Activated CD4-positive, alpha-beta memory T cell treated with anti-CD3 and anti-CD28 coated beads, Interleukin-2, amount 10 ng/mL, durations not matched to agents 7 days and 5 days (primary cell): ENCODE results near the gene CELF4. TPM values are rescaled to one million over a fixed set of nuclear protein-coding genes. Genes with fewer than 3 reads are reported as not detected.

Experiments
- CTCF ChIA-PET: fragments of 350-600 bp; sonication (Branson Sonifier 250); formaldehyde crosslinking; loops from one replicate; lab custom pipeline; 2021; ENCODE audit warnings: antibody characterized with exemption, inconsistent platforms; lab: Charles Lee
- POLR2A ChIA-PET: fragments of 350-600 bp; sonication (Branson Sonifier 250); formaldehyde crosslinking; loops from one replicate; lab custom pipeline; 2021; ENCODE audit warnings: antibody characterized with exemption; lab: Charles Lee
- DNase-seq: peaks from one replicate; pipeline ENCODE4 v3.0.0-alpha.2; 2020
- H3K27ac Mint-ChIP-seq: one replicate; pipeline ENCODE4 v1.8.0; 2021; ENCODE audit warnings: mild to moderate bottlenecking, mixed read lengths
- H3K27me3 Mint-ChIP-seq: one replicate; pipeline ENCODE4 v1.8.0; 2021; ENCODE audit warnings: mixed read lengths
- H3K36me3 Mint-ChIP-seq: one replicate; pipeline ENCODE4 v1.8.0; 2021; ENCODE audit warnings: low read depth, mixed read lengths
- H3K4me1 Mint-ChIP-seq: one replicate; pipeline ENCODE4 v1.8.0; 2021; ENCODE audit warnings: mixed read lengths
- H3K4me3 Mint-ChIP-seq: one replicate; pipeline ENCODE4 v1.8.0; 2021; ENCODE audit warnings: mild to moderate bottlenecking, mixed read lengths
- H3K9me3 Mint-ChIP-seq: one replicate; pipeline ENCODE4 v1.8.0; 2021; ENCODE audit warnings: mixed read lengths
- total RNA-seq, 2 experiments: library from RNA; stranded (reverse); gene quantifications; one replicate each; pipeline ENCODE4 v1.2.3, GENCODE V29; 2021

Gene CELF4
- total RNA-seq, 2 experiments from 2014 or later: not detected

DNA sequence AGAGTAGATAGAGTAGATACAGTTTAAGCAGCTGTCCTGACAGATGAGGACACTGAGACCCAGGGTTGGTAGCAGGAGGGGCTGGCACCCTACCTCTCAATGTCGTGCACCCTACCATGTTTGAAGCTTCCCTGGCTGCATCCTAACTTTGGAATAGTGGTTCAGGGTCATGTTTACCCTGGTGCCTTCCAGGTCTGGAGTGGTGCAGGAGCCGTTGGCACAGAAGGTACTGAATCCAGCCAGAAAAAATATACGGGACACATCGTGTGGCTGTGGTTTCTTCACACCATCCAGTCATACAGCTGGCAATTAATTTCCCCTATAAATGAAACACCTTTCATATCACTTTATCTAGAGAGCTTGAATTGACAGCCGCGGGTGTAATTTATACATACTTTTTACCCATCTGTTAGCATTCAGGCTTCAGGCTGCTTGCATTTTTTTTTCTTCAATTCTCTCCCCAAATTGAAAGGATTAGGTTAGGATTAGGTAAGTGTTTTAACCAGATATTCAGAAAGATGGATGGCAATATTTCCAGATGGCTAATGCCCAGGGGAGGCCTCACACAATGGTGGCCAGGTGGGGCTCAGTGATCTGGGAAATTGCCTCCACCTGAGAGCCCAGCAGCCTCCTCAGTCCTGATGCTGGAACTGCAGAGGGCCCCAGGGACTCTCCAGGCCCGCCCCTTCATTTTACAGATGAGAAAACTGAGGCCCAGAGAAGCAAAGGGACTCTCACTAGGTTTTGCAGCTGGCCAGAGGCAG, 127.0 kb downstream of the CELF4 start:
- Mint-ChIP-seq H3K4me3 (no peak overlapping the region), H3K9me3 (no peaks in the 10 kb centered on the region), H3K27me3 (peaks cover 2% of the 10 kb centered on the region), H3K27ac (no peak overlapping the region), H3K4me1 (no peaks in the 10 kb centered on the region), H3K36me3 (no peaks in the 10 kb centered on the region)
- DNase-seq: no peak
- ChIA-PET POLR2A (no interaction called here), CTCF (no interaction called here)

DNA sequence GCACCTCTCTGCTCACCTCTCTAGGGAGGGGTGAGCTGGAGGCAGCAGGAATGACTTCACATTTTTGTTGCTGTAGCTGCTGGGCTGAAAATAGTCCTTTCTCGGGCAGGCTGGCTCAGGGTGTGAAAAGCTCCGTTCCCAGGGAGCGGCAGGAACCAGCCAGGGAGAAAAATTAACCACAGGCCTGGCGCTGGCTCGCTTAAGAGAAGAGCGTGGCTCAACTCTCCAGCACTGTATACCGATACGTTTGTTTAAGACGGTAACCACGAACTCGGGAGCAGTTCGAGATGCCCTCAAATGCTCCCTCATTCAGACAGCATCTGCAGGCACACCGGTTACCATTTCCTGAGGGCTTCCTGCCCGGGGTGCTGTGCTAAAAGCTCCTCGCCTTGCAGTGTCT, 129.6 kb downstream of the CELF4 start:
- H3K27ac Mint-ChIP-seq: no peak overlapping the region
- peaks cover 2% of the 10 kb centered on the region for H3K27me3 Mint-ChIP-seq
- no peaks in the 10 kb centered on the region for H3K36me3 Mint-ChIP-seq
- no peaks in the 10 kb centered on the region for H3K4me1 Mint-ChIP-seq
- no peaks in the 10 kb centered on the region for H3K9me3 Mint-ChIP-seq
- no peak for DNase-seq
- CTCF ChIA-PET: no interaction called here
- POLR2A ChIA-PET: no interaction called here
- no peak overlapping the region for H3K4me3 Mint-ChIP-seq

DNA sequence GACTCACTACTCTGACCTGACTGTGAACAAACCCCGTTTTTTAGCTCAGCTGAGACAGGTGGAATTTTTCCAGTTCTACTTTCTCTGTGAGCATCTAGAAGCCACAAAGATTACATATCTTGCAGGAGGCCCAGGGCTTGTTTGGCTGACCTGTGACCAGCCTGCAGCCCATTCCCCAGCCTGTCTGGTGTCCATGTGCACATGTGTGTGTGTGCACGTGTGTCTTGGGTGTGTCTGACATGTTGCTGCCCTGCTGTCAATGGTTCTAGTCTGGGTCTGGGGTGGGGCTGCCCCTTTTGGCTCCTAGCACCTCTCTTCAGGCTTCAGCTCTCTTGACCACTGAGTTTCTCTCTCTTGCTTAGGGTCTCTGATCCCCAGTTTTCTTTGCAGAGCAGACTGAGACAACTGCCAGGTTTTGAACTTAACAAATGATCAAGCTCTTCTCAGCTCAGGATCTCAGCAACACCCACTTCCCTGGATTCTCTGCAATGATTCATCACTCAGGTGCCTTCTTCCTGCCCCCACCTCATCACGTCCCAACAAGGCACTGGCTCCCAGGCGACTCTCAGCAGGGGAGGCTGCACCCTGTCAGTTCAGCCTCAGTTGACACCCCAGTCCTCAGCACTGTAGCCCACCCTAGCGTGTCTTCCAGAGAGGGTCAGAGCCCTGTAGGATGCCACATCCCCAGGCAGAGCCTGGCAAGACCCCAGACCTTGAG, 130.3 kb downstream of the CELF4 start:
- no peak for DNase-seq
- H3K27me3 Mint-ChIP-seq: peaks cover 2% of the 10 kb centered on the region
- no peaks in the 10 kb centered on the region for H3K4me1 Mint-ChIP-seq
- POLR2A ChIA-PET: no interaction called here
- no peaks in the 10 kb centered on the region for H3K9me3 Mint-ChIP-seq
- CTCF ChIA-PET: no interaction called here
- H3K27ac Mint-ChIP-seq: no peak overlapping the region
- H3K4me3 Mint-ChIP-seq: no peak overlapping the region
- no peaks in the 10 kb centered on the region for H3K36me3 Mint-ChIP-seq

DNA sequence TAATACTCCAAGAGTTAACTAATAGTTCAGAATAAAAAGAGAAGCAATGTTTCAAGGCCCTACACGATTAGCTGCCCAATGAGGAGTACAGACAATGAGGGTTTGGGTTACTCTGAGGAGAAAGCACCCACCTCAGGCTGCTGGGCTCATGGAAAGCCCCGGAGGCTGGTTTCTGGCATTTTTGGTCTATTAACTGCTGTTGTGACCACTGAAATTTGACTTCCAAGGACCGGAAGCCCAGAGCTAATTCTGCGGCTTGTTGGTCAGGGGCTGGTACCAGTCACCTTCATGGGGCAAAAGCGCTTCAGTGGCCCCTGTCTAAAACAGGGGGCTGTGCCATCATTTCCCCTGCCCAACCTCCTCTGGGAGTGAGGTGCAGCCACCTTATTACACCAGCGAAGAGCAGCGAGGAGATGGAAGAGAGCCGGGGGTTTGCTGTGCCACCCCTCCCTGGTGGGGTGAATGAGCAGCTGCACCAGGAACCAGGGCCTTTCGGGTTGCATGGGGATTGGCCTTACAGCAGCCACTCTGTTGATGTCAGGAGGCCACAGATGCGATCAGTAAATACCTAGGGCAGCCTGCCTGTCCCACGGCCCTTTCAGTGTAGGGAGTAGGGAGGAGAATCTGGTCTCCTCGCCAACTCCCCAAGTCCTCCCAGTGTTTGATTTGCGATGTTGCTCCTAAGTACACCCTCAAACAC, 131.3 kb downstream of the CELF4 start:
- POLR2A ChIA-PET: no interaction called here
- no peaks in the 10 kb centered on the region for H3K9me3 Mint-ChIP-seq
- CTCF ChIA-PET: no interaction called here
- no peak overlapping the region for H3K4me3 Mint-ChIP-seq
- no peaks in the 10 kb centered on the region for H3K4me1 Mint-ChIP-seq
- no peak for DNase-seq
- no peaks in the 10 kb centered on the region for H3K36me3 Mint-ChIP-seq
- H3K27ac Mint-ChIP-seq: no peak overlapping the region
- H3K27me3 Mint-ChIP-seq: peaks cover 2% of the 10 kb centered on the region

DNA sequence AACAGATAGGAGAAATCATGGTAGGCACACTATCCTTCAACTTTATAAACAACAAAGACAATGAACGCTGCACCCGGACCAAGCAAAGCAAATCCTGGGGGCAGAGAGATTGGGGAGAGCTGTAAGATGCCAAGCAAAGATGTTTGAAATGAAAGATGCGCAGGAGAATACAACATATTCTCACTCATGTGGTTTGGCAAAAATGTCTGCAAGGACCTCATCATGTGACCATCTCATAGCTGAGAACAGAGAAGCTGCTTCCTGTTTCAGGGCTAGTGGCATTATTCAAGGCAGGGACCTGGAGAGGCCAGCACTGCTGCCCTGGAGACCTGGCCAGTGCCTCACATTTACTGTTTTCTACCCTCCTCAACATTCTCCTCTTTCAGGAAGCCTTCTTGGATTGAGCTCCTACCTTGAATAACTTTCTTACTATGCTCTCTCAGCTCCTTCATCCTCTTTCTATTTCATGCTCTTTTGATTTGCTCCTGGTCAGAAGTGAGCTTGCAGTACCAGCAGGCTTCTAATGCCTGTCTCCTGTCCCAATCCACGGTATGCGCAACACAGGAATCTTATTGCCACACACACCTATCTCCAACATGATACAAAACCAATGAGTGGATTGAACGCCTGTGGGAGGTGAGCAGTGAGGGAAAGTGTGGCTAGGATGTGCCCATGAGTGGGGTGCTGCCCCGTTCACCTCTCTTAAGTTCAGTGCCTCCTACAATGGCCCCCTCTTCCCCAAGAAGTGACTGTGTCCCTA, 133.0 kb downstream of the CELF4 start:
- peaks cover 2% of the 10 kb centered on the region for H3K27me3 Mint-ChIP-seq
- H3K36me3 Mint-ChIP-seq: no peaks in the 10 kb centered on the region
- DNase-seq: no peak
- POLR2A ChIA-PET: no interaction called here
- H3K27ac Mint-ChIP-seq: no peak overlapping the region
- no peaks in the 10 kb centered on the region for H3K4me1 Mint-ChIP-seq
- no peaks in the 10 kb centered on the region for H3K9me3 Mint-ChIP-seq
- no peak overlapping the region for H3K4me3 Mint-ChIP-seq
- CTCF ChIA-PET: no interaction called here

DNA sequence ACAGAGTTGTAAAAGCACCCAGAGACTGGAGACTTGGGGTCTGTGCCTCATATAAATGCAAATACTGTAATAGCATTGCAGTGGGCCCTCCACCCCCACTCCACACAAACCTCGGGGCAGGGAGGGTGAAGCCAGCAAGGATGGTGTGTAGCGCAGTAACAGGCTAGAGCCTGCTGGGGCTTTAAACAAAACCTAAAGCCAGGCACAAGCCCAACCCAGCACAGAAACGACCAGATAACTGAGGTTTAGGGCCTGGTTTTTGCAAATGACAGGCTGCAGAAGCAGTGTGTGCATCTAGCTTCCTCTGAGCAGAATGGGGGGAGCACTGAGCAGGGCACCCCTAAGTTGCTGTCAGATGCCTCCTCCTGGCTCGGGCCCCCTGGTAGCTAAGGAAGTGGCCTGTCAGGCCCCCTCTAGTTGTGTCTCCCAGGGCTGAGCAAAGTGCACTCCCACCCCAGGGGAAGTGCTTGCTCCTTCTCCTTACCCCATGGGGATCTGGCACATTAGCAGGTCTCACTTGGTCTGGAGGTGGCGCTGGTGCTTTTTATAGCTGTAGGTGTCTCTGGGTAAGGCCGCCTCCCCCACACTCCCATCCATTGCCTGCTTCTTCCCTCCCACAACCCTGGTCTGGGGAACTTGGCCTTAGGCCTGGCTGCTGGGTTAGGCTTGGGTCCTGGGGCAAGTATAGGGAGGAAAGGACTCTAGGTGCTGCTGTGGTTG, 135.1 kb downstream of the CELF4 start:
- Mint-ChIP-seq H3K4me3 (no peak overlapping the region), H3K27ac (no peak overlapping the region), H3K9me3 (no peaks in the 10 kb centered on the region), H3K36me3 (no peaks in the 10 kb centered on the region), H3K4me1 (no peaks in the 10 kb centered on the region), H3K27me3 (peaks cover under 1% of the 10 kb centered on the region)
- POLR2A ChIA-PET: no interaction called here
- DNase-seq: no peak
- CTCF ChIA-PET: no interaction called here

DNA sequence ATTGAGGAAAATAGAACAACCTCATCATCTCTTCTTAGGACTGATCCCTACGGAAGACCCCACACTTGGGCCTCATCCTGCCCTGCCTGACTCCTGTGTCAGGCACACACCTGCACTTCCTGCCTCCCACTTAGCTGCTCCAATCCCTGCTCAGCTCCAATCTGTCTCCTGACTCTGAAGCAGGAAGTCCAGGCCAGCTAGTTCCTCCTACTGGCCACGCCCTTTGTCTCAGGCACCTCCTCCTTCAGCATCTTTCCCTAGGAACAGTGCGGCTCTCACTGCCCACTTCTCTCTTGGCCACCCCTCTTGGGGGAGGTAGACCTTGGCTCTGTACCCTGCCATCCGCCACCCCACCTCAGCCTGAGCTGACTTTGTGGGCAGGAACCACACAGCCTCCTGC, 135.8 kb downstream of the CELF4 start:
- no peak for DNase-seq
- Mint-ChIP-seq H3K36me3 (no peaks in the 10 kb centered on the region), H3K27me3 (no peaks in the 10 kb centered on the region), H3K4me3 (no peak overlapping the region), H3K9me3 (no peaks in the 10 kb centered on the region), H3K4me1 (no peaks in the 10 kb centered on the region), H3K27ac (no peak overlapping the region)
- CTCF ChIA-PET: no interaction called here
- POLR2A ChIA-PET: no interaction called here

DNA sequence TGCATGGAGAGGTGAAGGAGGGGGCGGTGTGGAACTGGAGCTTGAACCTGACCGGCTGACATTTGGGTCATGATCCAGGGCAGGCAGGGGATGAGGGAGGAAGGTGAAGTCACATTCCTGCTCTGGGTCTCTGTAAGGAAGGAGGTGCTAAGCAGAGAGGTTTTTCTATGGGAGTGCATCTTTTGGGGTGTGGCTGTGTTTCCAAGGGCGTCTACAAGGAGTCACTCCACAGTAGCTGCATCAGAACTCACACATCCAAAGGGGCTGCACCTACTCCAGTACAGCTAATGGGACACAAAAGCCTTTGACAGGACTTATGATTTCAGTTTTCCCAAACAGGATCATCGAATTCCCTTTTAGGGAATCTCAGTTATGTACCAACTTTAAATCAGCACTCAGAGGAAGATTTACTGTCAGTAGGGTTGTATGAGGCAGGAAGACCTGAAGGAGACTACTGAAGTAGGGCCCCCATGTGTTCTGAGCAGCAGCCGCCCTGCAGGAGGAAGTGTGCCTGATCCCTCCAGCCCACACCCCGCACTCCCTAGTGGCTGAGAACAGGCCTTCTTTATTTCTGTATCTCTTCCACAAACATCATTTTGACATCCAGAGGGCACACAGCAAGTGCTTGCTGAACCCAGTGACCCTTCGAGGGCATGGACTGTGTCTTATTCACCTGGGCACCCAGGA, 137.2 kb downstream of the CELF4 start:
- no peaks in the 10 kb centered on the region for H3K9me3 Mint-ChIP-seq
- no peaks in the 10 kb centered on the region for H3K4me1 Mint-ChIP-seq
- H3K27ac Mint-ChIP-seq: no peak overlapping the region
- CTCF ChIA-PET: no interaction called here
- POLR2A ChIA-PET: no interaction called here
- H3K36me3 Mint-ChIP-seq: no peaks in the 10 kb centered on the region
- DNase-seq: no peak
- H3K27me3 Mint-ChIP-seq: no peaks in the 10 kb centered on the region
- H3K4me3 Mint-ChIP-seq: no peak overlapping the region

DNA sequence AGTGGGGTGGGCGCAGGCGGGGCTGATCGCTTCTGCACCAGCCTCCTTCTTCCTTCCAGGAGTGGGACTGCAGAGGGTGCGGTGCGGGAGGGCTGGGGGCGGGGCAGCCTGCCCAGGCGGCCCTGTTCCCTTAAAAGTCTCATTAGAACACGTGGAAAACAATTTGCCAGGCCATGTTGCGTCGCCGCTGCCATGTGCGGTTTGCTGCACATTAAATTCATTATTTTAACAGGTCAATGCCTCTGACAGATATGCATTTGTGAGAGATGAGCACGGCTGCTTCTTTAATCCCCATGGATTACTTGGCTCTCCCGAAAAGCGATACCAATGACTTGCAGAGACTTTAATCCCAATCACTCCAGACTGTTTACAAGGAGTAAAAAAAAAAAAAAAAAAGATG, 139.0 kb downstream of the CELF4 start:
- ChIA-PET POLR2A (no interaction called here), CTCF (no interaction called here)
- no peak overlapping the region for H3K4me3 Mint-ChIP-seq
- H3K27me3 Mint-ChIP-seq: no peaks in the 10 kb centered on the region
- H3K36me3 Mint-ChIP-seq: no peaks in the 10 kb centered on the region
- H3K9me3 Mint-ChIP-seq: no peaks in the 10 kb centered on the region
- no peak overlapping the region for H3K27ac Mint-ChIP-seq
- H3K4me1 Mint-ChIP-seq: no peaks in the 10 kb centered on the region
- no peak for DNase-seq

DNA sequence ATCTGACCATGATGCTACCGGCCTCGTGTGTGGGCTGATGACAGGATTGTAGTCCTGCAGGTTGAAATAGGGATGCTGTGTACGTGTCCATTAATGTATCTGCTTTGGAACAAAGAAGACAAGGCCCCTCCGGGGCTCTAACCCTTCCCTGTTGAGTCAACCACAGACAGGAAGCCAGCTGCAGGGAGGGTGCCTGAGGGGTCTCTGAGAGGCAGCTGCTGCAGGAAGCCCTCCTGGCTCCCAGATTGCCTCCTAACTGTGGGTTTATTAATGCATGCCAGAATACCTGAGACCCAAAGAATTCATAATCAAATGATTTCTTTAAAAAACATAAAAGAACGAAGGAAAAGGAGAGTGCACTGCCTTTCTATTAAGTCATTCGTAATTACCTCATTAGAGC, 140.4 kb downstream of the CELF4 start:
- H3K9me3 Mint-ChIP-seq: no peaks in the 10 kb centered on the region
- H3K27ac Mint-ChIP-seq: no peak overlapping the region
- H3K27me3 Mint-ChIP-seq: no peaks in the 10 kb centered on the region
- CTCF ChIA-PET: no interaction called here
- DNase-seq: no peak
- H3K36me3 Mint-ChIP-seq: no peaks in the 10 kb centered on the region
- H3K4me3 Mint-ChIP-seq: no peak overlapping the region
- POLR2A ChIA-PET: no interaction called here
- no peaks in the 10 kb centered on the region for H3K4me1 Mint-ChIP-seq

DNA sequence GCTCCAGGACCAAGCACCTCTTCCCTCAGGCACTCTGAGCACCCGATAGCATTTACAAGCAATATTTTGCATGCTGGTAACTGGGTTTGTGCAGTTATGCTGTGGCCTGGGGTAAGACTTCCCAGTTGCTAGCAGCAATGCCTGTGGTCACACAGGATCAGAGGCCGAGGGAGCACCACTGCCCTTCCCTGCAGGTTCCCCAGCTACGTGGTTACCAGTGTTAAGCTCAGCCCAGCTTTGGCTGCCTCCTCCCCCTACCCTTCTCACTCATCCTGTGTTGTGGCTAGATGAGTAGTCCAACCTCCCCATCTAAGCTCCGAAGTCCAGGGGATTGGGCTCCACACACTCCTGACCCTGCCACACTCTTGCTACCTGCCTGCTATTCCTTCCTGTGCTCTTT, 141.1 kb downstream of the CELF4 start:
- Mint-ChIP-seq H3K9me3 (no peaks in the 10 kb centered on the region), H3K36me3 (no peaks in the 10 kb centered on the region), H3K4me1 (no peaks in the 10 kb centered on the region), H3K4me3 (no peak overlapping the region), H3K27ac (no peak overlapping the region), H3K27me3 (no peaks in the 10 kb centered on the region)
- no peak for DNase-seq
- ChIA-PET POLR2A (no interaction called here), CTCF (no interaction called here)

DNA sequence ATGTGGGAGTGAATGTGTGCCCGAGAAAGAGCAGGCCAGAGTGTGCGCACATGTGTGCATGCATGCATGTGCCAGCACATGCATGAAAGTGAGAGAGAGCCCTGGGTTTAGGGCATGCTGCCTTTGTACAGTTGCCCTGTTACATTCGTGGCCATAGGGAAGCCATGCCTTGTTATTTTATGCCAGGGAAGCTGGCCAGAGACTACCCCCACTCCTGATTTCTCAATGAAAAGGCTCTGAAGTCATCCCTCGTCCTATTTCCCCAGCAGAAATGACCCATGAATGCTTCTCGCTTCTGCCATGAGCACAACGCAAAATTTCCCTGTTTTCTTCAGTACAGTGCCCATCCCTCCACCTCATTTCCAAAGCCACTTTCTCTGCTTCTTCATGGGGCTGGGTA, 143.0 kb downstream of the CELF4 start:
- POLR2A ChIA-PET: no interaction called here
- CTCF ChIA-PET: no interaction called here
- no peaks in the 10 kb centered on the region for H3K9me3 Mint-ChIP-seq
- no peaks in the 10 kb centered on the region for H3K36me3 Mint-ChIP-seq
- no peaks in the 10 kb centered on the region for H3K4me1 Mint-ChIP-seq
- H3K4me3 Mint-ChIP-seq: no peak overlapping the region
- H3K27me3 Mint-ChIP-seq: no peaks in the 10 kb centered on the region
- H3K27ac Mint-ChIP-seq: no peak overlapping the region
- DNase-seq: no peak
